Uterus (tissue), 2 donors: ENCODE data around the gene PFKFB3.

Experiments used
- POLR2A ChIP-seq, 2 donors: fragments of 450-650 bp; IDR thresholded peaks; one replicate each; pipeline ENCODE4 v1.6.1; 2016; ENCODE audit warnings: antibody characterized with exemption in 2 of 2, mild to moderate bottlenecking in 1 of 2, moderate library complexity in 1 of 2
- TF ChIP-seq, protein P1 (sequence below), 4 experiments: fragments of 200-600 bp in 2 of 4; fragments of 450-650 bp in 2 of 4; sonication (generic) in 2 of 4; IDR thresholded peaks; one replicate each; pipeline ENCODE4 v1.5.1; 2016 to 2019; ENCODE audit warnings: antibody characterized with exemption in 4 of 4, mild to moderate bottlenecking in 2 of 4, moderate library complexity in 1 of 4

DNA sequence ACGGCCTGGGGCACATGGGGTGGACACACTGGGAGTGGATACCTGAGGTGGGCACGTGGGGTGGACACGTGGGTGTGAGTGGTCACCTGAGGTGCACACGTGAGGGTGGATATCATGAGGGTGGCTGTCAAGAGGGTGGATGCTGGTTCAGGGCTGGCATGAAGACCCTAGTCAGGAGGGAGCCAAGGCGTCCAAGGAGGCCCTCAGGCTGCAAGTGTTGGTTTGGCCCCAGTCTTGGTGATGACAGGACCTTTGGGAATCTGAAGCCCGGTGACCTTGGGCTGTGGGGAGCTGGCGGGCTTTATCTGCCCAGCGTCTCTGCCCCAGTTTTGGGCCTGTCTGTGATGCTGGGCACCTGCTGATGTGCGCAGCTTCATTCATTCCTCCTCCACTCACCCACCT is 24.9 kb upstream of the PFKFB3 start:
- TF ChIP-seq, protein P1, sequence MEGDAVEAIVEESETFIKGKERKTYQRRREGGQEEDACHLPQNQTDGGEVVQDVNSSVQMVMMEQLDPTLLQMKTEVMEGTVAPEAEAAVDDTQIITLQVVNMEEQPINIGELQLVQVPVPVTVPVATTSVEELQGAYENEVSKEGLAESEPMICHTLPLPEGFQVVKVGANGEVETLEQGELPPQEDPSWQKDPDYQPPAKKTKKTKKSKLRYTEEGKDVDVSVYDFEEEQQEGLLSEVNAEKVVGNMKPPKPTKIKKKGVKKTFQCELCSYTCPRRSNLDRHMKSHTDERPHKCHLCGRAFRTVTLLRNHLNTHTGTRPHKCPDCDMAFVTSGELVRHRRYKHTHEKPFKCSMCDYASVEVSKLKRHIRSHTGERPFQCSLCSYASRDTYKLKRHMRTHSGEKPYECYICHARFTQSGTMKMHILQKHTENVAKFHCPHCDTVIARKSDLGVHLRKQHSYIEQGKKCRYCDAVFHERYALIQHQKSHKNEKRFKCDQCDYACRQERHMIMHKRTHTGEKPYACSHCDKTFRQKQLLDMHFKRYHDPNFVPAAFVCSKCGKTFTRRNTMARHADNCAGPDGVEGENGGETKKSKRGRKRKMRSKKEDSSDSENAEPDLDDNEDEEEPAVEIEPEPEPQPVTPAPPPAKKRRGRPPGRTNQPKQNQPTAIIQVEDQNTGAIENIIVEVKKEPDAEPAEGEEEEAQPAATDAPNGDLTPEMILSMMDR (IDR thresholded peaks at IDR 0.05), result no peak
- TF ChIP-seq POLR2A (IDR thresholded peaks at IDR 0.05), result no peak
